DOHH2 (cell line): ENCODE measurements around the gene UGT1A8.

ENCODE experiments used
- H3F3A ChIP-seq: fragments of 200-600 bp; sonication (generic), shearing (Covaris generic); 2 replicates; pipeline ENCODE4 v1.6.0; 2016; ENCODE audit warnings: antibody characterized with exemption, mild to moderate bottlenecking; ENCODE audit not compliant: control insufficient read depth, insufficient read depth
- H3K27ac ChIP-seq: fragments of 200-600 bp; sonication (generic); 2 replicates; pipeline ENCODE4 v1.5.1; 2014; ENCODE audit warnings: low read depth, mild to moderate bottlenecking, low read length, moderate library complexity
- H3K27me3 ChIP-seq: fragments of 200-600 bp; sonication (generic); 2 replicates; pipeline ENCODE4 v1.6.1; 2014; ENCODE audit warnings: mild to moderate bottlenecking, low read length, mixed read lengths; ENCODE audit not compliant: control insufficient read depth
- H3K36me3 ChIP-seq: fragments of 200-600 bp; sonication (generic); 2 replicates; pipeline ENCODE4 v1.6.1; 2014; ENCODE audit warnings: mild to moderate bottlenecking, low read length, moderate library complexity, mixed read lengths; ENCODE audit not compliant: control insufficient read depth
- H3K4me1 ChIP-seq: fragments of 200-600 bp; sonication (generic); 2 replicates; pipeline ENCODE4 v1.6.1; 2014; ENCODE audit warnings: mild to moderate bottlenecking, low read length, mixed read lengths; ENCODE audit not compliant: control insufficient read depth
- H3K4me2 ChIP-seq: fragments of 200-600 bp; sonication (generic); 2 replicates; pipeline ENCODE4 v1.6.0; 2014; ENCODE audit warnings: mild to moderate bottlenecking, low read length, moderate library complexity
- H3K4me3 ChIP-seq: fragments of 200-600 bp; sonication (generic); 2 replicates; pipeline ENCODE4 v1.5.1; 2014; ENCODE audit warnings: mild to moderate bottlenecking, low read length, mixed read lengths
- H3K79me2 ChIP-seq: fragments of 200-600 bp; sonication (generic); 2 replicates; pipeline ENCODE4 v1.6.1; 2014; ENCODE audit warnings: mild to moderate bottlenecking, low read length, mixed read lengths; ENCODE audit not compliant: control insufficient read depth
- H3K9me2 ChIP-seq: fragments of 200-600 bp; sonication (generic); replicated peaks from 2 replicates; pipeline ENCODE4 v1.6.1; 2014; ENCODE audit warnings: mild to moderate bottlenecking, low read length, mixed read lengths; ENCODE audit not compliant: control insufficient read depth
- H3K9me3 ChIP-seq: fragments of 200-600 bp; sonication (generic); 2 replicates; pipeline ENCODE4 v1.6.1; 2014; ENCODE audit warnings: antibody characterized with exemption, low read length, mixed read lengths; ENCODE audit not compliant: control insufficient read depth, insufficient read depth
- H4K20me1 ChIP-seq: fragments of 200-600 bp; sonication (generic); 2 replicates; pipeline ENCODE4 v1.6.0; 2014; ENCODE audit warnings: low read depth, mild to moderate bottlenecking, antibody characterized with exemption, low read length, moderate library complexity; ENCODE audit not compliant: control insufficient read depth, insufficient read depth
- EZH2phosphoT487 ChIP-seq: fragments of 200-600 bp; sonication (generic); IDR thresholded peaks from 2 replicates; pipeline ENCODE4 v1.6.1; 2017; ENCODE audit warnings: borderline replicate concordance, mild to moderate bottlenecking, antibody characterized with exemption, low read length, moderate library complexity, mixed read lengths
- TF ChIP-seq, protein P1 (sequence below): fragments of 200-600 bp; sonication (generic); IDR thresholded peaks from one replicate; pipeline ENCODE4 v1.5.1; 2014; ENCODE audit warnings: antibody characterized with exemption, mild to moderate bottlenecking, low read depth, low read length; ENCODE audit not compliant: poor library complexity, severe bottlenecking

The UGT1A8 gene

DNA sequence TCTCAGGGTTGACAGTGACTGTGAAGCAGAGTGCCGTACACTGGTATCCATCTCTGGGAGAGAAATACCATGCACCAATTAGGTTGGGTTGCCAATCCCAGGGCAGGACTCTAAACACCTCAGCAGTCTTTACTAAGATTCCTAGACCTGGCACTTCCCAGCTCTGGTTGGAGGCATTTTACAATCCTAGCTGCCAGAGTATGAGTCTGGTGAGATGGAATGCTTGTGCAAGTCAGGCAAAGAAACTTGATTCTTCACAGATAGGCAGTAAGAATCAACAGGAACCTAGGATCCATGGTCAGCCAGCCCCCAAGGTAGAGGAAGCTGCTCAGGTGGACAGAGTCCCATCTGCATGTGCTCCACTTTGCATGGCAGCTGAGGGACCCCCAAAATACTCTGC lies 89.3 kb downstream of the UGT1A8 start:
- no peaks in the 10 kb centered on the region for H3K79me2 ChIP-seq
- no peak overlapping the region for H3K4me2 ChIP-seq
- H3K36me3 ChIP-seq: no peaks in the 10 kb centered on the region
- H3K4me1 ChIP-seq: no peaks in the 10 kb centered on the region
- no peak overlapping the region for H3K27ac ChIP-seq
- H3K9me2 ChIP-seq: no peaks in the 10 kb centered on the region
- H3F3A ChIP-seq: no peaks in the 10 kb centered on the region
- H3K27me3 ChIP-seq: 0 out of 2 replicates have a peak, but pooled peaks cover 3% of the 10 kb centered on the region
- TF ChIP-seq, protein P1, sequence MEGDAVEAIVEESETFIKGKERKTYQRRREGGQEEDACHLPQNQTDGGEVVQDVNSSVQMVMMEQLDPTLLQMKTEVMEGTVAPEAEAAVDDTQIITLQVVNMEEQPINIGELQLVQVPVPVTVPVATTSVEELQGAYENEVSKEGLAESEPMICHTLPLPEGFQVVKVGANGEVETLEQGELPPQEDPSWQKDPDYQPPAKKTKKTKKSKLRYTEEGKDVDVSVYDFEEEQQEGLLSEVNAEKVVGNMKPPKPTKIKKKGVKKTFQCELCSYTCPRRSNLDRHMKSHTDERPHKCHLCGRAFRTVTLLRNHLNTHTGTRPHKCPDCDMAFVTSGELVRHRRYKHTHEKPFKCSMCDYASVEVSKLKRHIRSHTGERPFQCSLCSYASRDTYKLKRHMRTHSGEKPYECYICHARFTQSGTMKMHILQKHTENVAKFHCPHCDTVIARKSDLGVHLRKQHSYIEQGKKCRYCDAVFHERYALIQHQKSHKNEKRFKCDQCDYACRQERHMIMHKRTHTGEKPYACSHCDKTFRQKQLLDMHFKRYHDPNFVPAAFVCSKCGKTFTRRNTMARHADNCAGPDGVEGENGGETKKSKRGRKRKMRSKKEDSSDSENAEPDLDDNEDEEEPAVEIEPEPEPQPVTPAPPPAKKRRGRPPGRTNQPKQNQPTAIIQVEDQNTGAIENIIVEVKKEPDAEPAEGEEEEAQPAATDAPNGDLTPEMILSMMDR: no peak
- TF ChIP-seq EZH2phosphoT487: no peak
- no peaks in the 10 kb centered on the region for H3K9me3 ChIP-seq
- no peak overlapping the region for H3K4me3 ChIP-seq
- H4K20me1 ChIP-seq: no peaks in the 10 kb centered on the region

DNA sequence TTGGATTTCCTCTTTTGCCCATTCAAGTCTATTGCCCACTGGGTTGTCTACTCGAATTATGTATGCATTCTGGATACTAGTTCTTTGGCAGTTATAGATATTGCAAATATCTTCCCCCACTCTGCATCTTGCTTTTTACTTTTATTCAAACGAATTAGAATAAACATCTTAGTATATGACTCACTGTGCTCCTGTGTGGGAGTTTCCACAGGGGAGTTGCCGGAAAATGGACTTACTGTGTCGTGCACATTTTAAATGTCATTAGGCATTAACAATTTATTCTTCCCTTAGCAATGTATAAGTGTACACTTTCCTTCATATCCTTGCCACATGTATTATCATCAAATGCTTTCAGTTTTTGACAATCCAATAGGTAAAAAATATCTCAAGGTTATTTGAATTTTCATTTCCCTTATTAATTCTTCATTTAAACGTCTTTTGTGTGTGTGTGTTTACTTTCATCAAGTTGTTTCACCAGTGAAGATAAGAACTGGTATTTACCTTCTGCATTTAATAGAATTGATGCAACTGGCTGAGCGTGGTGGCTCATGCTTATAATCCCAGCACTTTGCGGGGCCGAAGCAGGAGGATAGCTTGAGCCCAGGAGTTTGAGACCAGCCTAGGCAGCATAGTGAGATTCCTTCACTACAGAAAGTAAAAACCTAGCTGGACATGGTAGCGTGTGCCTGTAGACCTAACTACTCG lies 90.7 kb downstream of the UGT1A8 start:
- H4K20me1 ChIP-seq: no peaks in the 10 kb centered on the region
- TF ChIP-seq, protein P1: no peak
- no peak for TF ChIP-seq EZH2phosphoT487
- H3K36me3 ChIP-seq: no peaks in the 10 kb centered on the region
- H3K4me2 ChIP-seq: no peak overlapping the region
- no peaks in the 10 kb centered on the region for H3K4me1 ChIP-seq
- no peaks in the 10 kb centered on the region for H3K9me2 ChIP-seq
- no peaks in the 10 kb centered on the region for H3K9me3 ChIP-seq
- H3K4me3 ChIP-seq: no peak overlapping the region
- no peaks in the 10 kb centered on the region for H3F3A ChIP-seq
- no peaks in the 10 kb centered on the region for H3K79me2 ChIP-seq
- H3K27me3 ChIP-seq: 0 out of 2 replicates have a peak, but pooled peaks cover 3% of the 10 kb centered on the region
- no peak overlapping the region for H3K27ac ChIP-seq

DNA sequence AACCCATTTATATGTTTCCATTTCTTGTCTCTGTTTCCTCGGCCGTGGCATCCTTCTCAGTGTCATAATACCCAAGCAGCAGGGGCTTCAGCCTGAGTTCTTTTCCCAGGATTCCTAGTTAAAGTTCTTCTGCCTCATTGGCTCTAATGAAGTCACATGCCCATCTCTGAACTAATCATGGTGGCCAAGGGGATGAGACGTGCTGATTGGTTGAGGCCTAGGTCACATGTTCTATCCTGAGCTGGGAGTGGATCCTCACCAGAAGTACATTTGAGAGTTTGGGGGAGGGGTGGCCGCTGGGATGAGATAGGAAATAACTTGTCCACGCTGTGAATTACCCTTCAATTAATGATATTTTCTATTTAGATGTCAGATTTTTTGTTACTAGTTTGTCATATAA lies 91.5 kb downstream of the UGT1A8 start:
- H3K27ac ChIP-seq: no peak overlapping the region
- no peaks in the 10 kb centered on the region for H3K36me3 ChIP-seq
- no peaks in the 10 kb centered on the region for H3K9me2 ChIP-seq
- no peak for TF ChIP-seq EZH2phosphoT487
- TF ChIP-seq, protein P1: no peak
- H3K9me3 ChIP-seq: no peaks in the 10 kb centered on the region
- H4K20me1 ChIP-seq: no peaks in the 10 kb centered on the region
- H3K4me1 ChIP-seq: no peaks in the 10 kb centered on the region
- H3K4me2 ChIP-seq: no peak overlapping the region
- no peak overlapping the region for H3K4me3 ChIP-seq
- 0 out of 2 replicates have a peak, but pooled peaks cover 3% of the 10 kb centered on the region for H3K27me3 ChIP-seq
- H3F3A ChIP-seq: no peaks in the 10 kb centered on the region
- no peaks in the 10 kb centered on the region for H3K79me2 ChIP-seq
